Right atrium auricular region (tissue), 2 donors: ENCODE measurements around the gene MCC. TPM values are rescaled to one million over a fixed set of nuclear protein-coding genes. Genes with fewer than 3 reads are reported as not detected.
A peak's percentile ranks its signal among the peaks of the same experiment; 100 is the strongest.

Experiments used
- DNase-seq: peaks from one replicate; pipeline ENCODE4 v3.0.0-alpha.2; 2019; ENCODE audit warnings: low spot score
- H3K27ac ChIP-seq, 2 donors: fragments of 200-600 bp; sonication (generic); 1 replicate in 1 of 2; 2 replicates in 1 of 2; pipeline ENCODE4 v1.5.1; 2016 to 2019
- H3K27me3 ChIP-seq, 2 donors: fragments of 200-600 bp; sonication (generic); one replicate each; pipeline versions ENCODE4 v1.5.1 to v1.6.0; 2017 to 2019
- H3K36me3 ChIP-seq: fragments of 200-600 bp; sonication (generic); one replicate; pipeline ENCODE4 v1.5.1; 2016
- H3K4me1 ChIP-seq, 2 donors: fragments of 200-600 bp; sonication (generic); one replicate each; pipeline versions ENCODE4 v1.5.1 to v1.6.0; 2017 to 2019
- H3K4me3 ChIP-seq, 2 donors: fragments of 200-600 bp; sonication (generic); 1 replicate in 1 of 2; 2 replicates in 1 of 2; pipeline ENCODE4 v1.5.1; 2017 to 2019; ENCODE audit warnings: mild to moderate bottlenecking in 1 of 2, moderate library complexity in 1 of 2
- H3K9me3 ChIP-seq, 2 donors: fragments of 200-600 bp; sonication (generic); one replicate each; pipeline ENCODE4 v1.5.1; 2019
- CTCF ChIP-seq, 2 donors: fragments of 200-600 bp; sonication (generic); IDR thresholded peaks; one replicate each; pipeline ENCODE4 v1.5.1; 2019; ENCODE audit warnings: antibody characterized with exemption in 2 of 2
- total RNA-seq, 2 donors: library from RNA; depleted of rRNA; stranded (reverse); fragments of >200 nt; gene quantifications; one replicate each; pipeline ENCODE4 v1.1.0, GENCODE V29; 2016

MCC gene
- total RNA-seq, 2 donors from 2014 or later, result 28.8 to 31.7 TPM

GRCh38 chr5:113127021-113127420 is 361.2 kb downstream of the MCC start:
- peaks cover 0 to 22% of the 10 kb centered on the region in 2 donors for H3K4me1 ChIP-seq
- TF ChIP-seq CTCF (IDR thresholded peaks at IDR 0.05), result no peak

GRCh38 chr5:113125371-113125770 is 362.9 kb downstream of the MCC start:
- Histone ChIP-seq H3K9me3 (no peaks in the 10 kb centered on the region), H3K27me3 (no peaks in the 10 kb centered on the region), H3K4me3 (no peak overlapping the region), H3K4me1 (peaks cover 0 to 23% of the 10 kb centered on the region in 2 donors), H3K27ac (no peak overlapping the region), H3K36me3 (no peaks in the 10 kb centered on the region)
- TF ChIP-seq CTCF (IDR thresholded peaks at IDR 0.05), result no peak
- no peak for DNase-seq

More at GRCh38 chr5:113127021-113127420, 361.2 kb downstream of the MCC start:
- Histone ChIP-seq H3K27ac (no peak overlapping the region), H3K36me3 (no peaks in the 10 kb centered on the region), H3K27me3 (no peaks in the 10 kb centered on the region), H3K4me3 (no peak overlapping the region), H3K9me3 (no peaks in the 10 kb centered on the region)
- no peak for DNase-seq

- H3K36me3 ChIP-seq, result no peaks in the 10 kb centered on the region
- no peak overlapping the region for H3K4me3 ChIP-seq
- H3K4me1 ChIP-seq, result peaks cover 0 to 28% of the 10 kb centered on the region in 2 donors
- DNase-seq, result no peak
- H3K9me3 ChIP-seq, result no peaks in the 10 kb centered on the region
- no peak for TF ChIP-seq CTCF (IDR thresholded peaks at IDR 0.05)
- H3K27me3 ChIP-seq, result no peaks in the 10 kb centered on the region
- no peak overlapping the region for H3K27ac ChIP-seq
Measured at GRCh38 chr5:113124914-113125313, 363.3 kb downstream of the MCC start.

- no peaks in the 10 kb centered on the region for H3K9me3 ChIP-seq
- no peak overlapping the region for H3K4me3 ChIP-seq
- no peaks in the 10 kb centered on the region for H3K36me3 ChIP-seq
- DNase-seq, result no peak
- no peak overlapping the region for H3K27ac ChIP-seq
- no peaks in the 10 kb centered on the region for H3K27me3 ChIP-seq
- H3K4me1 ChIP-seq, result peaks cover 0 to 34% of the 10 kb centered on the region in 2 donors
- no peak for TF ChIP-seq CTCF (IDR thresholded peaks at IDR 0.05)
Measured at GRCh38 chr5:113124265-113124664, 364.0 kb downstream of the MCC start.

GRCh38 chr5:113123618-113124017 is 364.6 kb downstream of the MCC start:
- H3K27ac ChIP-seq, result no peak overlapping the region
- peaks cover 0 to 41% of the 10 kb centered on the region in 2 donors for H3K4me1 ChIP-seq
- H3K9me3 ChIP-seq, result no peaks in the 10 kb centered on the region
- peak in 1 of 2 donors; percentile 35 for TF ChIP-seq CTCF (IDR thresholded peaks at IDR 0.05)
- no peaks in the 10 kb centered on the region for H3K27me3 ChIP-seq
- H3K4me3 ChIP-seq, result no peak overlapping the region
- H3K36me3 ChIP-seq, result no peaks in the 10 kb centered on the region
- DNase-seq, result no peak

- Histone ChIP-seq H3K27ac (peak overlapping the region in 1 of 2 donors; percentile 46), H3K9me3 (no peaks in the 10 kb centered on the region), H3K27me3 (no peaks in the 10 kb centered on the region), H3K4me3 (no peak overlapping the region), H3K36me3 (no peaks in the 10 kb centered on the region), H3K4me1 (peaks cover 0 to 56% of the 10 kb centered on the region in 2 donors)
- TF ChIP-seq CTCF (IDR thresholded peaks at IDR 0.05), result no peak
- DNase-seq, result peak; percentile 89
Measured at GRCh38 chr5:113122053-113122452, 366.2 kb downstream of the MCC start.
